Gastroesophageal sphincter (tissue), 3 donors: ENCODE measurements around the gene UBE2I.

ENCODE experiments used
- EP300 ChIP-seq: sonication (generic); formaldehyde crosslinking; IDR thresholded peaks from one replicate; pipeline ENCODE4 v1.6.1; 2017; ENCODE audit warnings: antibody characterized with exemption, mild to moderate bottlenecking
- POLR2A ChIP-seq, 2 donors: fragments of 450-650 bp; IDR thresholded peaks; one replicate each; pipeline ENCODE4 v1.6.1; 2017; ENCODE audit warnings: antibody characterized with exemption in 2 of 2, mild to moderate bottlenecking in 2 of 2, moderate library complexity in 1 of 2
- POLR2AphosphoS5 ChIP-seq: sonication (generic); formaldehyde crosslinking; IDR thresholded peaks from one replicate; pipeline ENCODE4 v1.6.1; 2017; ENCODE audit warnings: antibody characterized with exemption
- TF ChIP-seq, protein P1 (sequence below), 4 experiments: fragments of 200-600 bp in 2 of 4; fragments of 450-650 bp in 2 of 4; sonication (generic) in 1 of 4; IDR thresholded peaks; one replicate each; pipeline ENCODE4 v1.5.1; 2017 to 2019; ENCODE audit warnings: antibody characterized with exemption in 4 of 4, mild to moderate bottlenecking in 2 of 4, moderate library complexity in 2 of 4

DNA sequence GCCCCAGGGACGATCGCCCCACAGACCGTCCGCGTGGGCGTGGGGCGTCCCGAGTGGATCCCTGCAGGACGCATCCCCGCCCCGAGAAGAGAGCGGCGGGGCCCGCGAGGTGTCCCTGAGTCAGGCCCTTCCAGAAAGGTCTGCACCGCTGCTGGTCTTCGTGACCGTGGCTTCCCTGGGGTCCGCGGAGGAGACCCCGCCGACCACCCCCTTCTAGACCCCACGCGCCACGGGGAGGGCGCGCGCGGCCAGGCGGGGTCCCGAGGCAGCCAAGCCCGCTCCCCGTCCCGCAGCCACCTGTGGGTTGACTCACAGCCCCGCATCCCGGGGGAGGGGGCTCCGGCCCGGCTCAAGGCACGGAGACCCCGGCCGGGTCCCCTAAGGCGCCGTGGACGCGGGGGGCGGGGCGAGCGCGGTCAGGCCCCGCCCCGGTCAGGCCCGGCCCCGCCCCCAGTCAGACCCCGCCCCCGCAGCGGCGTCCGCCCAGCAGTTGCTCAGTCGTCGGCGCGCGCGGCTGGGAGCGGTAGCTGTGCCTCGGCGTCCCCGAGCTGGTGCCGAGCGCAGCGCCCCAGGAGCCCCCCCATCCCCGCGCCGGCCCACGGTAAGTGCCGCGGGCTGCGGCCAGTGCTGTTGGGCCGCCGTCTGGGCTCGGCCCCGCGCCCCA, 23.8 kb downstream of the UBE2I start, which contains the start of gene BAIAP3:
- TF ChIP-seq, protein P1, sequence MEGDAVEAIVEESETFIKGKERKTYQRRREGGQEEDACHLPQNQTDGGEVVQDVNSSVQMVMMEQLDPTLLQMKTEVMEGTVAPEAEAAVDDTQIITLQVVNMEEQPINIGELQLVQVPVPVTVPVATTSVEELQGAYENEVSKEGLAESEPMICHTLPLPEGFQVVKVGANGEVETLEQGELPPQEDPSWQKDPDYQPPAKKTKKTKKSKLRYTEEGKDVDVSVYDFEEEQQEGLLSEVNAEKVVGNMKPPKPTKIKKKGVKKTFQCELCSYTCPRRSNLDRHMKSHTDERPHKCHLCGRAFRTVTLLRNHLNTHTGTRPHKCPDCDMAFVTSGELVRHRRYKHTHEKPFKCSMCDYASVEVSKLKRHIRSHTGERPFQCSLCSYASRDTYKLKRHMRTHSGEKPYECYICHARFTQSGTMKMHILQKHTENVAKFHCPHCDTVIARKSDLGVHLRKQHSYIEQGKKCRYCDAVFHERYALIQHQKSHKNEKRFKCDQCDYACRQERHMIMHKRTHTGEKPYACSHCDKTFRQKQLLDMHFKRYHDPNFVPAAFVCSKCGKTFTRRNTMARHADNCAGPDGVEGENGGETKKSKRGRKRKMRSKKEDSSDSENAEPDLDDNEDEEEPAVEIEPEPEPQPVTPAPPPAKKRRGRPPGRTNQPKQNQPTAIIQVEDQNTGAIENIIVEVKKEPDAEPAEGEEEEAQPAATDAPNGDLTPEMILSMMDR (IDR thresholded peaks at IDR 0.05), result no peak
- no peak for TF ChIP-seq POLR2A (IDR thresholded peaks at IDR 0.05)
- no peak for TF ChIP-seq POLR2AphosphoS5
- TF ChIP-seq EP300, result no peak
